Limb (tissue), 2 donors: Measurements from ENCODE around the gene RNF183.
"Not testable (repeated sequence)": the region's sequence is repeated elsewhere in the genome, so short reads cannot be mapped to it uniquely, and the experiment has no call there.

Experiments used
- DNase-seq, 2 donors: peaks; one replicate each; pipeline ENCODE4 v3.0.0-alpha.2; 2016; ENCODE audit errors: extremely low spot score in 2 of 2

RNF183 gene

GRCh38 chr9:113317777-113318176 is 14.6 kb upstream of the RNF183 start:
- DNase-seq = no peak

- no peak for DNase-seq
Measured at GRCh38 chr9:113316030-113316429, 12.9 kb upstream of the RNF183 start.

GRCh38 chr9:113315231-113315630 is 12.1 kb upstream of the RNF183 start:
- no peak for DNase-seq

GRCh38 chr9:113313261-113313660 is 10.1 kb upstream of the RNF183 start:
- DNase-seq = no peak

- DNase-seq = no peak
Measured at GRCh38 chr9:113311961-113312360, 8.8 kb upstream of the RNF183 start.

- no peak for DNase-seq
Measured at GRCh38 chr9:113310538-113310937, 7.4 kb upstream of the RNF183 start.

DNA sequence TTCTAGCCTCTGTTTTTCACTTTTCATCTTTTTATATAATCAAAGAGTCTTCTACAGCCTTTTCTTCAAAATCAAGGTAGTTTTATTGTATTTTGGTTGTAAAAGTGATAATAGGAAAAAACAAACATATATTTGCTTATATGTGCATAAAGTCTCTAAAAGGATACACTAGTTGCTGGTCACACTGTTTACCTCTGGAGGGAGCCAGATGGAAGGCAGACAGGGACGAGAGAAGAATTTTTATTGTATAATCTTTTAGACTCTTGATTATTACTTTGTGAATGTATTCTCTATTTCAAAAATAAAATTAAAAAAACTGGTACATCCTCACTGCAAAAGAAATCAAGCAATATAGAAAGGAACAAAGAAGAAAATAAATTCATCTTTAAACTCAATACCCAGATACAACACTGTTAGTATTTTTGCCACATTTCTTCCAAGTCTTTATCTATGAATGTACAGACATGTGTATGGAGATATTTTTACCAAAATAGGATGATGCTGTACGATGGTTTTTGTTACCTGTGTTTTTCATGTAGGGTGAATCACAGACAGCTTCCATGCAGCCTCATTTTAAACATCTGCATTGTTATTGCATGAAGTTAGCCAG is 6.1 kb upstream of the RNF183 start:
- DNase-seq = peak in 1 of 2 donors; percentile 44

- DNase-seq = no peak
Measured at GRCh38 chr9:113307396-113307975, 4.3 kb upstream of the RNF183 start.

DNA sequence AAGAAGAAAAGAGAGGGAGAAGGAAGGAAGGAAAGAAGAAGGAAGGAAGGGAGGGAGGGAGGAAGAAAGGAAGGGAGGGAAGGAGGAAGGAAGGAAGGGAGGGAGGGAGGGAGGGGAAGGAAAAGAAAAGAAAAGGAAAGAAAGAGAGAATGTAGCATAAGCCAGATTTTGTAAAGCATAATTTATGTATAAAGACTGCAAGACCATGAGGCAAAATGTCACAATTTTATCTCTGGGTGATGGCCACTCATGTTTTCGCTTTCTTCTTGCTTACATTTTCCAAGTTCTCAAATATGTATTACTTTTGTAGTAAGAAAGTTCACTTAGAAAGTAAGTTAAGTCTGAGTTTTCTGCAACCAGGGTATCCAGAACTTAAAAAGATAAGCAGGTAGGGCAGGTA is 3.4 kb upstream of the RNF183 start:
- DNase-seq = no peak

- DNase-seq = no peak
Measured at GRCh38 chr9:113301548-113301947, 1.6 kb downstream of the RNF183 start.

GRCh38 chr9:113299800-113300292 is 3.3 kb downstream of the RNF183 start:
- DNase-seq = peak in 1 of 2 donors; percentile 20

DNA sequence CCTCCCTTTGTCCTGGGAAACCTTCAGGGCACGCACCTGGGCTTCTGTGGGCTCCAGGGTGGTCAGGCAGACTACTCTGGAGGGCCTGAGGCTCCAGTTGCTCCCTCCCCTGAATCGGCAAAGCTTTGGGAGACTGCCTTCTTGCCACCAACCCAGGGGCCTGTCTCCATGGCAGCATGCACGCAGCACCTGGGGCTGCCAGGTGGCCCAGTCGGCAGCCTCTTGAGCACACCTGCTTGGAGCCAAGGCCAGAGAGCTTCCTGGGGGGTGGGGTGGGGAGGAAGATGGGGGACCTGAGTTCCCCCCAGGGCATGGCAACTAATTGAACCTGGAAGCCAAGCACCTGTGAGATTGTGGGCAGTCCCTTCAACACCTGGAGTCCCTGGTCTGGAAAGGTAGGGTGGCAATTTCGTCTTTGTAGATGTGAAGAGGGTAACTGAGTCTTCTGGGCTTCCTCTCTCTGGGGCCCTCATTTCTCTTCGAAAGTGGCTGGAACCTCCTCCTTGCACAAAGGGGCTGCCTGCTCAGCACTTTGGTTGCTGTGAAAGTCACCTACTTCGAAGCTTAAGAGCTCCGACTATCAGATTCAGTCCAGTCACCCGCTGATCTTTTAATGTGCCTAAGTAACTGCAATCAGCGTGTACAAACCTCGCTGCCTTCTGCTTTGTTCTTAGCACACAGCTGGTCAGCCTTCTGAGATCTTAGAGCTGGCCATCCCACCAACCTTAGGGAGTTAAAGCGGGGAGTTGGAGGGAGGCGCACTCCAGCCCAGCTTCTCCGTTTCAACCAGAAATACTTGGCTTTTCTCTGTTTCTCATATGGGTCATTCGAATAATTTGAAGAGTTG is 4.0 kb downstream of the RNF183 start:
- no peak for DNase-seq

DNA sequence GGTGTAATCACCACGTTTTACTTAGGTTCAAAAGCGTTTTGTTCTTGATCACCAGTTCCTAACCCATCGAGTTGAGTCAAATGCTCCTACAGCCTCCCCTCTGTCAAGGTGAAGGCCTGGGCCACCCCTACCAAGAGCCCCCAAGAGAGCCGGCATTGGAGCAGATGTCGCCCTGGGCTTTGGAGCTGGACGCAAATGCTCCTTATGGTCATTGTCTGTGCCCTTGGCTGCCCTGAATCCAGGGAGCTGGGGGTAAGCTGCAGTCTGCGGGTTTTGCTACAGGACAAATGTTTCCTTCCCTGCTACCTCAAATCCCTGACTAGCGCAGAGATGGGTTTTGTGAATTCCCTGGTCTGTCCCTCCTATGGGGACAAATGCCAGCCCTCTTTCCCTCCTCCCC is 4.9 kb downstream of the RNF183 start:
- no peak for DNase-seq

DNA sequence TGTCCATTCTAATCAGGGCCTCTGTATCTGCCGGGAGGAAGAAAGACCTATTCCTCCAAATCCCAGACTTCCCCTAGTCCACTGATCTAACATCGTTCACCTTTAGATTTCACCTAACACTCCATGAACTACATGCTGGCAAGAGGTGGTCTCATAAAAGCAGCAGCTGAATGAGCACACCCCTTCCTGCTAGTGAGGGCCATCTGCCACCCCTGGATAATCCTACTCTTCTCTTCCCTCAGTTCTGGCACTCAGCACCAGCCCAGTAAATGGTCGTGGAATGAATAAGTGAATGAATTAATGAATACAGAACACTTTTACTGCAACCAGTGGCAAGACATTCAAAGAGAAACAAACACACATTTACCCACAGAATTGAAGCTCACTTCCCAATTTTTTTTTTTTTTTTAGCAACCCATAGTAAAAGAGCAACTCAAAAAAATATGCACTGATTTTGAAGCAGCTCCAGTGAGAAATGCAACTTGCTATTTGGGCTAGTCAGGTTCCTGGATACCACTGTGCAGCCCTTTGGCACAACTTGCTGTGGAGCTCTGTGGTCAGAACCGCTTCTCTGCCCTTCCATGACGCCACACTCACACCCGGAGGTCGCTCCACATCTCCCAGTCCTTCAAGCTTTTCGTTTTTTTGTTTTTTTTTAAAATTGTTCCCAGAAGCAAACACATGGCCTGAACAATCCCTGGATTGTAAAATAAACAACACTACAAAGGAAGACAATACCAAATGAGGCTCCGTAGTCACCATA is 6.2 kb downstream of the RNF183 start:
- DNase-seq = no peak

GRCh38 chr9:113296247-113296646 is 6.9 kb downstream of the RNF183 start:
- not testable (repeated sequence) for DNase-seq

DNA sequence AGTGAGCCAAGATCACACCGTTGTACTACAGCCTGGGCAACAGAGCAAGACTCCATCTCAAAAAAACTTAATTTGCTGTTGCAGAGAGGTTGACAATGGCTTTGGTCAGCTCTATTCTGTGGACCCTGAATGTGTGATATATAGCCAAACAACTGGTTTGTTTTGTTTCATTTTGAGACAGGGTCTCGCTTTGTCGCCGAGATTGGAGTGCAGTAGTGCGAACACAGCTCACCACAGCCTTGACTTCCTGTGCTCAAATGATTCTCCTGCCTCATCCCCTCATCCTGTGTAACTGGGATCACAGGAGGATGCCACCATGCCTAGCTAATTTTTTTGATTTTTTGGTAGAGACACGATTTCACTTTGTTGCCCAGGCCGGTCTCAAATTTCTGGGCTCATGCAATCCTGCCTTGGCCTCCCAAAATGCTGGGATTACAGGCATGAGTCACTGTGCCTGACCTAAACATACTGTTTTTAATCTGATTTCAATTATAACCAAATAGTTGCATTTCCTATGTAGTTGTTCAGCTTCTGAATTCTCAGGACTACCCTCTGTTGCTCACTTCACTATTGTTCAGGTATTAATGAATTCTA is 9.8 kb downstream of the RNF183 start:
- DNase-seq = no peak

DNA sequence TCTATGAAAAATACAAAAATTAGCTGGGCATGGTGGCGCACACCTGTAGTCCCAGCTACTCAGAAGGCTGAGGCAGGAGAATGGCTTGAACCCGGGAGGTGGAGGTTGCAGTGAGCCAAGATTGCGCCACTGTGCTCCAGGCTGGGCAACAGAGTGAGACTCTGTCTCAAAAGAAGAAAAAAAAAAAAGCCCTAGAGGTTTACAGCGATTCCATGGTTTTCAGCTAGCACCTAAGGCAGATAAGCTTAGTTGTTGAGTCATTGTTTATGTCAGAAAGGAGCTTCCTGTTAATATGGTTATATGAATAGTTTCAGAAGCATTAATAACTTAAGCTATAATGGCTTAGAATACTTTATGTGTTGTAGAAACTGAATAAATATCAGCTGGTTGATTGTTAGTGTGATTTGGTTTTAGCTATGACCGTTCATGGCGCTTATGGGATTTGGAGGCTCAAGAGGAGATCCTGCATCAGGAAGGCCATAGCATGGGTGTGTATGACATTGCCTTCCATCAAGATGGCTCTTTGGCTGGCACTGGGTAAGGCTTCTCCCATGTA is 13.0 kb downstream of the RNF183 start:
- DNase-seq = no peak

- no peak for DNase-seq
Measured at GRCh38 chr9:113289091-113289490, 14.1 kb downstream of the RNF183 start.

DNA sequence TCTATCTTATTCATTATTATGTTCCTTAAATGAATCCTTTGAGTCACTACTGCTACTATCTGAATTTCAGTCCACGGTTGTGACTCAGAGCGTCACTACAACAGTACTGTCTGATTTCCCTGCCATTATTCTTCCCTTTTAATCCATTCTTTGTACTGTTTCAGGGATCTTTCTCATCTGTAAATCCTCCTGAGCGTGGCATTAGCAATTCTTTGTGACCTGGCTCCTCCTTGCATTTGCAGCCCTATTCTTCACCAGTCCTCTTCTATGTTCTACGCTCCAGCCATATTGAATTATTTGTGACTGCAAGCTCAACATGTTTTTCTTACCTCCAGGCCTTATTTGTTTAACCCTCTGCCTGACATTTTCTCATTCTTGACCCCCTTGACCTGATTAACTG is 21.8 kb downstream of the RNF183 start:
- no peak for DNase-seq

GRCh38 chr9:113278840-113279239 is 24.3 kb downstream of the RNF183 start:
- DNase-seq = no peak
